Subcutaneous adipose tissue (tissue), 4 donors: ENCODE measurements around the gene DDX39A. TPM values are rescaled to one million over a fixed set of nuclear protein-coding genes. Genes with fewer than 3 reads are reported as not detected.

ENCODE experiments used
- CTCF ChIP-seq: fragments of 450-650 bp; IDR thresholded peaks from one replicate; pipeline ENCODE4 v1.5.1; 2016; ENCODE audit warnings: low read depth, mild to moderate bottlenecking, control low read depth, antibody characterized with exemption, moderate library complexity
- total RNA-seq, 4 donors: library from RNA; depleted of rRNA; stranded (reverse); fragments of >200 nt; gene quantifications; one replicate each; pipeline ENCODE4 v1.1.0, GENCODE V29; 2016

The DDX39A gene
- total RNA-seq, 4 donors from 2014 or later, result 45.8 to 67.1 (median 56.7) TPM

GRCh38 chr19:14366529-14366928 lies 52.6 kb downstream of the DDX39A start:
- no peak for TF ChIP-seq CTCF

- TF ChIP-seq CTCF, result no peak
Observed at GRCh38 chr19:14363183-14364097, 55.7 kb downstream of the DDX39A start.

- TF ChIP-seq CTCF, result no peak
Observed at GRCh38 chr19:14361824-14362223, 57.3 kb downstream of the DDX39A start.

Other genes starting within 250 kb of the DDX39A start
- 10 to 100 TPM in 2 of 4 donors, 1 to 10 TPM in 2; 8.2 to 25.2 (median 11.4) TPM for gene ADGRL1, start 213.2 kb downstream of the DDX39A start, total RNA-seq
- 10 to 100 TPM; 26.0 to 60.2 (median 29.1) TPM for gene ADGRE5, start 37.9 kb downstream of the DDX39A start, total RNA-seq
- 100 to 1,000 TPM in 1 of 4 donors, 10 to 100 TPM in 3; 47.8 to 136 (median 75.8) TPM for gene PKN1, start 14.0 kb upstream of the DDX39A start, total RNA-seq
- gene PTGER1, start 56.0 kb upstream of the DDX39A start, total RNA-seq, result under 1 TPM in 1 of 4 donors, not detected in 3; 0.49 TPM
- 10 to 100 TPM; 36.4 to 95.5 (median 48.9) TPM for gene GIPC1, start 76.8 kb upstream of the DDX39A start, total RNA-seq
- 100 to 1,000 TPM in 1 of 4 donors, 10 to 100 TPM in 3; 45.9 to 104 (median 66.3) TPM for gene DNAJB1, start 99.1 kb upstream of the DDX39A start, total RNA-seq
- 10 to 100 TPM; 36.8 to 86.7 (median 62.4) TPM for gene TECR, start 110.3 kb upstream of the DDX39A start, total RNA-seq
- 100 to 1,000 TPM; 293 to 484 (median 411) TPM for gene NDUFB7, start 152.7 kb upstream of the DDX39A start, total RNA-seq
- gene CLEC17A, start 163.7 kb upstream of the DDX39A start, total RNA-seq, result not detected